GM04504 (cell line): ENCODE results near the gene PROX2.

Experiments
- DNase-seq: peaks from one replicate; pipeline ENCODE4 v3.0.0-alpha.2; 2012; ENCODE audit warnings: low read depth

PROX2 gene

GRCh38 chr14:74909501-74909900 is 33.6 kb upstream of the PROX2 start:
- no peak for DNase-seq

GRCh38 chr14:74908861-74909341 is 33.0 kb upstream of the PROX2 start:
- DNase-seq = no peak

- DNase-seq = no peak
These were observed 31.8 kb upstream of the PROX2 start for GRCh38 chr14:74907744-74908143.

GRCh38 chr14:74906925-74907521 is 31.1 kb upstream of the PROX2 start:
- no peak for DNase-seq

GRCh38 chr14:74905595-74906142 is 29.7 kb upstream of the PROX2 start:
- DNase-seq = no peak

- DNase-seq = no peak
These were observed 28.9 kb upstream of the PROX2 start for GRCh38 chr14:74904635-74905503.

- DNase-seq = no peak
These were observed 27.2 kb upstream of the PROX2 start for GRCh38 chr14:74902941-74903705.

GRCh38 chr14:74898694-74899093 is 22.7 kb upstream of the PROX2 start:
- DNase-seq = no peak

GRCh38 chr14:74898083-74898482 is 22.1 kb upstream of the PROX2 start:
- DNase-seq = no peak

GRCh38 chr14:74897642-74898041 is 21.7 kb upstream of the PROX2 start:
- no peak for DNase-seq

GRCh38 chr14:74896400-74896799 is 20.5 kb upstream of the PROX2 start:
- no peak for DNase-seq

- DNase-seq = no peak
These were observed 17.7 kb upstream of the PROX2 start for GRCh38 chr14:74893614-74894091.

- DNase-seq = no peak
These were observed 16.8 kb upstream of the PROX2 start for GRCh38 chr14:74892745-74893144.

- DNase-seq = no peak
These were observed 15.9 kb upstream of the PROX2 start for GRCh38 chr14:74891870-74892269.

- no peak for DNase-seq
These were observed 14.3 kb upstream of the PROX2 start for GRCh38 chr14:74890262-74890661.

GRCh38 chr14:74888164-74889158 is 12.5 kb upstream of the PROX2 start:
- DNase-seq = no peak

- peak; percentile 96 for DNase-seq
These were observed 10.1 kb upstream of the PROX2 start for GRCh38 chr14:74886001-74886400.

- no peak for DNase-seq
These were observed 6.4 kb upstream of the PROX2 start for GRCh38 chr14:74882103-74882920.

GRCh38 chr14:74881431-74882102 is 5.6 kb upstream of the PROX2 start, which contains the start of gene DLST:
Gene DLST, plus strand, starts transcription at chr14:74881916. Its CDS starts 38 bp downstream, at chr14:74881954.
- DNase-seq = peak; percentile 71
